Panc1 (cell line): ENCODE measurements around the gene GRM6. TPM values are rescaled to one million over a fixed set of nuclear protein-coding genes. Genes with fewer than 3 reads are reported as not detected.

Source experiments
- ATAC-seq: fragments of 200-7000 bp; cut with Tn5 transposase; 2 replicates; pipeline ENCODE4 v1.9.1; 2020; ENCODE audit warnings: mild to moderate bottlenecking, moderate library complexity
- BruUV-seq: library from RNA; stranded (reverse); fragments of 400-500 nt; replicated peaks from 2 replicates; lab custom pipeline; 2021; lab: Mats Ljungman, UMichigan
- CTCF ChIA-PET: fragments of 300-600 bp; sonication (Branson Sonifier 250); formaldehyde crosslinking; loops from one replicate; lab custom pipeline; 2022; ENCODE audit warnings: antibody characterized with exemption; lab: Charles Lee
- POLR2A ChIA-PET: fragments of 300-600 bp; sonication (Branson Sonifier 250); formaldehyde crosslinking; loops from one replicate; lab custom pipeline; 2022; ENCODE audit warnings: antibody characterized with exemption; lab: Charles Lee
- DNase-seq: peaks from one replicate; pipeline ENCODE4 v3.0.0-alpha.2; 2010; ENCODE audit warnings: low read depth, low spot score
- H3K27ac ChIP-seq: 2 replicates; pipeline ENCODE4 v1.5.1; 2011; ENCODE audit warnings: mild to moderate bottlenecking, low read length, inconsistent platforms
- H3K27me3 ChIP-seq: fragments of 200-500 bp; sonication (Bioruptor generic); 2 replicates; pipeline ENCODE4 v1.6.0; 2014; ENCODE audit warnings: low read length, inconsistent platforms; ENCODE audit not compliant: control insufficient read depth, insufficient read depth
- H3K36me3 ChIP-seq: fragments of 200-500 bp; sonication (Bioruptor generic); 2 replicates; pipeline ENCODE4 v1.5.1; 2014; ENCODE audit warnings: inconsistent platforms, mild to moderate bottlenecking, low read length, moderate library complexity; ENCODE audit not compliant: control insufficient read depth, insufficient read depth
- H3K4me1 ChIP-seq: 2 replicates; pipeline ENCODE4 v1.5.1; 2011; ENCODE audit warnings: inconsistent platforms, mild to moderate bottlenecking, low read length, moderate library complexity; ENCODE audit not compliant: control insufficient read depth, insufficient read depth
- H3K4me3 ChIP-seq, 2 experiments: 2 replicates each; pipeline ENCODE4 v1.5.1; 2011 to 2012; ENCODE audit warnings: low read depth in 2 of 2, low read length in 2 of 2, mild to moderate bottlenecking in 2 of 2, inconsistent platforms in 1 of 2, moderate library complexity in 1 of 2
- H3K9me3 ChIP-seq: fragments of 200-500 bp; sonication (Bioruptor generic); 2 replicates; pipeline ENCODE4 v1.5.1; 2014; ENCODE audit warnings: low read depth, mild to moderate bottlenecking, inconsistent platforms, low read length, moderate library complexity; ENCODE audit not compliant: control insufficient read depth, insufficient read depth
- CTCF ChIP-seq: fragments of 450-650 bp; IDR thresholded peaks from 2 replicates; pipeline ENCODE4 v1.5.1; 2017; ENCODE audit warnings: mild to moderate bottlenecking
- POLR2AphosphoS5 ChIP-seq: IDR thresholded peaks from 2 replicates; pipeline ENCODE4 v1.6.1; 2012; ENCODE audit warnings: mild to moderate bottlenecking, low read depth, low read length, moderate library complexity
- REST ChIP-seq, 2 experiments: IDR thresholded peaks; 2 replicates each; pipeline ENCODE4 v1.6.1; 2011 to 2012; ENCODE audit warnings: low read depth in 2 of 2, control low read depth in 1 of 2, low read length in 1 of 2, mild to moderate bottlenecking in 1 of 2, moderate library complexity in 1 of 2; ENCODE audit not compliant: insufficient read depth in 1 of 2
- SIN3A ChIP-seq: IDR thresholded peaks from 2 replicates; pipeline ENCODE4 v1.6.1; 2012; ENCODE audit warnings: low read depth, mild to moderate bottlenecking, low read length, moderate library complexity, borderline replicate concordance; ENCODE audit not compliant: insufficient read depth
- TCF7L2 ChIP-seq: IDR thresholded peaks from 2 replicates; pipeline ENCODE4 v1.6.1; 2011; ENCODE audit warnings: mild to moderate bottlenecking, low read depth, low read length, inconsistent platforms
- in situ Hi-C: cut with HindIII; loops from 2 replicates; pipeline ENCODE4 v1.10.0; 2016; ENCODE audit warnings: low sequenced_read_pairs, low pct_unique_long_range_greater_than_20kb
- intact Hi-C: fragments of 100-400 bp; cut with micrococcal nuclease; formaldehyde crosslinking; loops from one replicate; pipeline ENCODE4 v1.10.0; 2022; ENCODE audit not compliant: unreplicated experiment
- total RNA-seq: library from RNA; stranded (reverse); gene quantifications from one replicate; pipeline ENCODE4 v1.2.1, GENCODE V29; 2021; ENCODE audit not compliant: unreplicated experiment

The GRM6 gene
- total RNA-seq, 1 experiment from 2014 or later: not detected

- DNase-seq: no peak
- Histone ChIP-seq H3K4me1 (no peaks in the 10 kb centered on the region), H3K36me3 (no peaks in the 10 kb centered on the region), H3K4me3 (no peak overlapping the region), H3K27me3 (no peaks in the 10 kb centered on the region), H3K9me3 (peaks cover 46% of the 10 kb centered on the region), H3K27ac (no peak overlapping the region)
- CTCF ChIA-PET: no interaction called here
- POLR2A ChIA-PET: no interaction called here
- ATAC-seq: no peak
- in situ Hi-C loops (no loop called here), intact Hi-C loops (no loop called here)
- BruUV-seq: no TSS peak
- TF ChIP-seq CTCF: no peak
- no peak for TF ChIP-seq TCF7L2
- no peak for TF ChIP-seq REST (IDR thresholded peaks at IDR 0.05; ENCODE audit: insufficient read depth in 1 of 2, low read depth in 2 of 2, low read length in 1 of 2)
- no peak for TF ChIP-seq SIN3A
- TF ChIP-seq POLR2AphosphoS5: no peak
Measured at GRCh38 chr5:178965465-178966055, 29.6 kb downstream of the GRM6 start.

- POLR2A ChIA-PET: no interaction called here
- Histone ChIP-seq H3K4me3 (no peak overlapping the region), H3K9me3 (peaks cover 35% of the 10 kb centered on the region), H3K27me3 (no peaks in the 10 kb centered on the region), H3K27ac (no peak overlapping the region), H3K36me3 (no peaks in the 10 kb centered on the region), H3K4me1 (no peaks in the 10 kb centered on the region)
- no peak for ATAC-seq
- no peak for DNase-seq
- intact Hi-C loops (no loop called here), in situ Hi-C loops (no loop called here)
- CTCF ChIA-PET: no interaction called here
- BruUV-seq: no TSS peak
- TF ChIP-seq CTCF: no peak
- TF ChIP-seq SIN3A: no peak
- no peak for TF ChIP-seq POLR2AphosphoS5
- no peak for TF ChIP-seq REST (IDR thresholded peaks at IDR 0.05; ENCODE audit: insufficient read depth in 1 of 2, low read depth in 2 of 2, low read length in 1 of 2)
- no peak for TF ChIP-seq TCF7L2
Measured at GRCh38 chr5:178941361-178941760, 53.8 kb downstream of the GRM6 start.
